ENCODE results near the gene FBLN5. TPM values are rescaled to one million over a fixed set of nuclear protein-coding genes. Genes with fewer than 3 reads are reported as not detected.

Gene FBLN5
- total RNA-seq, 1 donor from 2014 or later = 7.7 TPM

DNA sequence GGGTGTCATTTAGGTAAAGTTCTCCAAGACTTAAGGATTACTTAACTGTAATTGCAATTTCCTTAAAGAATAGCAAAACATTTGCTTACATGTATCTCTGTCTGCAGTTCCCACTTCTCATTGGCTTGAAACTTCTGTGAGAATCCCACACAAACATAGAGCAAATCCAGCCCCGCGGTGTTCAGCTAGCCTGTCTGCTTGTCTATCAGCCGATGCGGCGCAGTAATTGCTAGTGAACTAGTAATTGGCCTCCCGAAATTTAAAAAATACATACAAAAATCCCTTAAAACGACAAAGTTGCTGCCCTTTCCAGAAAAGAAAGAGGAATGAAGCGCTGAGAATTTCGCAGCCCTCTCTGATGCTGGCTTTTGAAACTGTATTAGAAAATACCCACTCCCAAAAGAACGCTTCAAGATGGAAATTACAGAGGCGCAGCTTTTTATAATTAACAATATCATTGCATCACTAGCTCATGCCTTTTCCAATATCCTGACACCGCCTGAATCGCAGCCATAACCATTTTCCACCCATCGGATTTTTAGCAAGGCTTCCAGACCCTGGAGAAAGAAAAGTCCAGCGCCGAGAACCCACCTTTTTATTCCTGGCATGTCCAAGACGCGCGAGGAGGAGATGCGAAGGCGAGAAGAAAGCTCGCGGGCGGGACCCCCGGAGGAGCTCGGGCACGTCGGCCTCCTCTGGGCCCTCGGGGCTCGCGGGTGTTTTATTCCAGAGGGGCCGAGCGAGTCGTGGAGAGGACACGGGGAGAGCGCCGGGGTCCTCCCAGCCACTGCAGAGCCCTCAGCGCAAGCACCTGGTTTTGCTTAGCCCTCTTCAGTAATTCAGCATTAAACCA, 646 bp downstream of the FBLN5 start:
- ATAC-seq (no peak), DNase-seq (ENCODE audit: low spot score) (no peak)

DNA sequence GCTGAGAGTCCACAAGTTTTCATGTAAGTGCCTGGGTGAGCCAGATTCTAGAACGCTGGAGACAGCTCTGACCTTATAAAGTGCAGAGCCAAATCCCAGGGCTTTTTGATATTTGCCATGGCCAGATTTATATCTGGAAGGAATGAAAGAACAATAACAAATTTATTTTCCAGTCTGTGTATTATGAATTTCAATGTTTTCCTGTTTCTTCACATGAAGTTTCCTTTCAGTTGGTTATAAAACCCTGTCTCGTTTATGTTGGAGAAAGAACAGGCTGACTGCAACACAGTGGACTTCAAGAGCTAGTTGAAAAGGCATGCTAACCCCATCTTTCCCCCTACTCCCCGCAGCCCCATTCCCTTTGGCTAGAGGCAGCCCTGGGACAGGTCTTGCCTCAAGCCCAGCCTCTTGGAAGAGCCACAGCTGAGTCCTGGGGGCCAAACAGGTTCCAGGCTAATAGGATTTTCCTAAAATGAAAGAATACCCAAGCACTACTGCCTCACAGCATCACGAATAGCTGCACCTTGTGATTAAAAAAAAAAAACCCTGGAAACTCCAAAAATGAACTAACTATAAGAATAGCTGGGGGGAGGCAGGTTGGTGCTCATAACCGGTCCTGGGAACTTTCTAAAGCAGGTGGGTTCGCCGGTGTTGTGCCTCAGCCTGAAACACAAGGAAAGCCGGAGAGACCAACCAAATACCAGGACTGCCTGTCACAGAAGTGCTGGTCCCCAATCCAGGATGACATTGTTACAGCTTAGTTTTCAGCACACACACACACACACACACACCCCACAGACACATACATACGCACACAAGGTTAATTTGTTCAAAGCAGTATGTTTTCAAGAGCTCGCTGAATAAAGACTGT, 1.5 kb downstream of the FBLN5 start:
- no peak for ATAC-seq
- DNase-seq (ENCODE audit: low spot score) = no peak

DNA sequence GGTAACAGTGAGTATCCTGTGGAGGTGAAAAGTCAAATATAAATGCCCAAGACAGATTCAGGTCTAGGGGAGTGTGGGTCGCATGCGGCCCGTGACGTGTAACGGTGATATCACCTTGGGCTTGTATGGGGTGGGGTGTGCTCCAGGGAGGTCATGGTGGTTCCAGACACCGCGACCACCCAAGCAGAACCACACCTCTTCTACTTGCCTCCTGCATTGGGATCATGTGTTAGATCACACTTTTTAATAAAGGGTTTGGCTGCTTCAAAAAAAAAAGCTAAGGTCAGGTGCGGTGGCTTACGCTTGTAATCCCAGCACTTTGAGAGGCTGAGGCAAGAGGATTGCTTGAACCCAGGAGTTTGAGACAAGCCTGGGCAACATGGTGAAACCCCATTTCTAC, 4.5 kb downstream of the FBLN5 start:
- DNase-seq (ENCODE audit: low spot score) = no peak
- no peak for ATAC-seq

DNA sequence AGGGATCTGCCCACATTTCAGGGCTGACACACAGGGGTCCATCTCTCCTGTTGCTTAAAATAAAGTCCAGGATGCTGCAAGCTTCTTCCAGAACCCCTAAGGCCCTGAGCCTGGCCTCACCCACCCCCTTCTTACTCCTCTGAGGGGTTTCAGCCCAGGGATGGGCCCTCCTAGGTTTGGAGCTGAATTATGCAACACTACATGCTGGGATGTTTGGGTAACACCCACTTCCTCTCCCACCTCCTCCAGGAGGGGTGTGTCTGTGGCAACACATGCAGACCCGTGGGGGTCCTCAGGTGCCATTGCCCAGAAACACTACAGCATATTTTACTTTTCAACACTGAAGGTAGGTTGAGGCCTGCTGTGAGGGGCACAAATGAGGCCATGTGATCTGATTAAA, 5.4 kb downstream of the FBLN5 start:
- no peak for DNase-seq (ENCODE audit: low spot score)

DNA sequence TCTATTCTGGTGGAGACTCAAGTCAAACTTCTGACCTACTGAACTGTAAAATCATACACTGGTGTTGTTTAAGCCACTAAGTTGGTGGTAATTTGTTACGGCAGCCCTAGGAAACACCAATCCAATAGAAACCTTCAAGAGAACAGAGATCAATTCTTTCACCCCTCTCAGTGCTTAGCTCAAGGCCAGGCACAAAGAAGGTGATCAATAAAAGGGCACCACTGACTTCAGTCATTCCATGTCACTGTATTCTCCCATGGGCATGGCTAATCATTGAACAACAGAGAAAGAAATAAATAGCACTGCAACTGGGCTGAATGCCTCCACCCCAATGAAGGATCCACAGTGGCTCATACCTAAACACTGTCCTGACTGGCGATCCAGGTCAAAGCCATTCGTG, 7.3 kb downstream of the FBLN5 start:
- DNase-seq (ENCODE audit: low spot score) (no peak), ATAC-seq (no peak)

More for the DNA sequence above, 5.4 kb downstream of the FBLN5 start:
- no peak for ATAC-seq

DNA sequence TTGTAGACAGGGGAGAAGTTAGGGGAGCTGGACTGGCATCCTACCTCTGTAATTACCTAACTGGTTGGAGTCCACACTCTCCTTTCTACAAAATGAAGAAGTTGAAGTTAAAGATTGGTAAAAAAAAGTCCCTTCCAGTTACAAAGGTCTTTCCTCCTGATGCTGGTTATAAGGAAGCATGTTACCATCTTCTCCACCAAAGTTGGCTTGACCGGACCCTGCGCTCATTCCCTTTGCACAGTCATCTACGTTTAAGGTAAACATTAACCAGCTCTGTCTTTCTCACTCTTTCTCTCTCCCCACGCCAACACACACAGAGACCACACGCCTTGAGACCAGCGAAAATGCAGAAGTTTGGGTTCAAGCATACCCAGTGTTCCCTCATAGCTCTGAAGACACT, 11.9 kb downstream of the FBLN5 start:
- no peak for ATAC-seq

DNA sequence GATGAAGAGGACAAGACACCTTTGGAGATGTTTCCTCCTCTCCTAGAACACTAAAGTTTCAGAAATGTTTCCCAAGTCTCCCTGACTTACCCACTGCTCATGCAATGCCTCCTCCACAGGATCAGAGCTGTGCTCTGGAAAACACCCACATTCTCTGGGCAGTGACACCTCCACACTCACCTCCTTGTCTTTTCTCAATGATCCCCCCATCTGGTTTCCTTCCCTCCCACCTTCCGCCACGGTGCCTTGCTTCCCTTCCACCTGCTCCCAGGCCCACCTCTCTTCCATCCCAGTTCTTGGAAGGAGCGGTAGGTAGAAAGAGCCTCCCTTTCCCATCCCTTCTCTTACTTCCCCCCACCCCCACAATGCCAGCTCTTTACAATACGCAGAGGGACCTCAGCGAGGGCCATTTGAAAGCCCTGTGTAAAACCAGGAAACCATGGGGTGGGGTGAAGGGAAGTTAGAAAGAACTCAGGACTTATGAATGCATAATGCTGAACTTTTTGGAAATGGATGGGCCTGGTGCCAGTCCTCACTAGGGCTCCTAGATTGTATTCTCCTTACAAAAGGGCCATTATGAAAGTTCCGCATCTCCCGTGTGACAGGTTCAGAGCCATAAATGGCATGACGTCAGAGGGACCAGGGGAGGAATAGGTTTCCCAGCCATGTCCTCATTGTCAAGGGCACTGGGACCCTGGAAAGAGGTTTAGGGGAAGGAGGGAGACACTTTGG, 12.8 kb downstream of the FBLN5 start:
- ATAC-seq (no peak), DNase-seq (ENCODE audit: low spot score) (no peak)

More for the DNA sequence above, 11.9 kb downstream of the FBLN5 start:
- no peak for DNase-seq (ENCODE audit: low spot score)

DNA sequence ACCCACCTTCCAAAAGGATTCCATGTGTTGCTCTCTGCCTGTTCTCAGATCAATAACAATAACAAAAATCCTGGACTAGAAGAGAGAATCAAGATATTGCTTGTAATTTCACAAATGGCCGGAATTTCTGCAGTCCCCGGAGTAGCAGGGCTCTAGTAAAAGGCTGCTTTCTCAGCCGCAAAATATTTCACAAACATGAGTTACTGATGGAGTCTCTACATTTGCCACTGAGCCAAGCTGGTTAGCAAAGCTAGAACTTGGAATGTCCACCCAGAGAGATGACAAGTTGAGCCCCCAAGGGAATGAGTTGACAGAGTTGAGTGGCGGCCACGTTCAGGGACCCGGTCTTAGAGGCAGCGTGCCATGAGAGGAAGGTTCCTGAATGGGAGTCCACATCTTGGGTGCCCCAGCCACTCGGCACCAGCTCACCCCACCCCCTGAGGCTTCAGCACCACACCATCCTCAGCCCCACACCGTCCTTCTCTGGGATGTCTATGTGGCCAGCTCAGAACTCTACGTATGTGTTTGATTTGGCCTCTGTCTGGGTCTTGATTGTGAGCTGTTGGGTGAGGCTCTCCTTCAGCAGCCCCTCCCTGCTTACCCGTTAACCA, 15.9 kb downstream of the FBLN5 start:
- DNase-seq (ENCODE audit: low spot score) (no peak), ATAC-seq (no peak)

DNA sequence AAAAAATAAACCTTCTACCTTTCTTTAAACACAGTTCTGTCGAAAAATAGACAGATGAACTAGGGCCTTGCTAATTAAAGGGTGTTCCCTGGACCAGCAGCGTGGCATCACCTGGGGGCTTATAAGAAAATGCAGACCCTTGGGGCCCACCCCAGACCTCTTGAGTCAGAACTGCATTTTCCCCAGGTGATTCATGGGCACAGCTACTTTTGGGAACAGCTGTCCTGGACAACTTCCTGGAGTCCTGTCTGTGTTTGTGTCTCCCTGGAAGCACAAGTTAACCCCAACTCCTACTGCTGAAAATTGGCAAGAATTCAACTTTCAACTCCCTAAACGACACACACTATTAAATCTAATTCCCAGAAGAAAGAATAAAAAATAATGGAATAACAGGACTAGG, 17.8 kb downstream of the FBLN5 start:
- DNase-seq (ENCODE audit: low spot score) = no peak

DNA sequence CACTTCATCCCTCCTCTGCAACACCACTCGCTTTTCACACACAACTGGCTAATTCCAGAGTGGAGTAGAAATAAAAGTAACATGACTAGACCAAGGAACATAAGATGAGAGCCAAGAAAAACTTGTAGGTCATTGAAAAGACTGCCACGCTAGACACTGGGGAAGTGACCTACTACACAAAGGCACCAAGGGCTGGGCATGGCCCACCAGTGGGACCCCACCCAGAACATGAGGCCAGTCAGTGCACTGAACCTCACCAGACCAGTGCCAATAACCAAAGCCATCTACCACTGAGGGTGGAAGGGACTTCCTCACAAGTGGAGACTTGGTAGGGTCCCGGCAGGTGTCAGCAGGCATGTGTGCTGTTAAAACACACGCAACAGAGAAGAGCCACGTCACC, 19.7 kb downstream of the FBLN5 start:
- no peak for ATAC-seq

More for the DNA sequence above, 17.8 kb downstream of the FBLN5 start:
- no peak for ATAC-seq

DNA sequence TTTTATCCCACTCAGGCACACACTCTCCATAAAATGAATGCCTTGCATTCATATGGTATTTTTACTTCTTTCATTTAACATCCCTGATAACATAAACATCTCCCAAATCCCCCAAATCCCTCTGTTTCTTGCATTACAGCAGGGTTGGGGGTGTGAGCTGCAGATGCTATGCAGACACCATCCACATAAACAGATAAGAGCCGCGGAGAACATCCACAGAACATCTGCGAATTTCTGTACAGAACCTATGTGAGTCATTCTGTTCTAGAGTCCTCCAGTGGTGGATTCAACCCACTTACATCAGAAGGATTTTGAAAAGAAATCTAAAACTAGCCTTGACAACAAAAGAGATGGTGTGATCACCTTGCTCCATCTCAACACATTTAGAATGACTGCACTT, 20.3 kb downstream of the FBLN5 start:
- ATAC-seq = no peak

More for the DNA sequence above, 19.7 kb downstream of the FBLN5 start:
- no peak for DNase-seq (ENCODE audit: low spot score)

DNA sequence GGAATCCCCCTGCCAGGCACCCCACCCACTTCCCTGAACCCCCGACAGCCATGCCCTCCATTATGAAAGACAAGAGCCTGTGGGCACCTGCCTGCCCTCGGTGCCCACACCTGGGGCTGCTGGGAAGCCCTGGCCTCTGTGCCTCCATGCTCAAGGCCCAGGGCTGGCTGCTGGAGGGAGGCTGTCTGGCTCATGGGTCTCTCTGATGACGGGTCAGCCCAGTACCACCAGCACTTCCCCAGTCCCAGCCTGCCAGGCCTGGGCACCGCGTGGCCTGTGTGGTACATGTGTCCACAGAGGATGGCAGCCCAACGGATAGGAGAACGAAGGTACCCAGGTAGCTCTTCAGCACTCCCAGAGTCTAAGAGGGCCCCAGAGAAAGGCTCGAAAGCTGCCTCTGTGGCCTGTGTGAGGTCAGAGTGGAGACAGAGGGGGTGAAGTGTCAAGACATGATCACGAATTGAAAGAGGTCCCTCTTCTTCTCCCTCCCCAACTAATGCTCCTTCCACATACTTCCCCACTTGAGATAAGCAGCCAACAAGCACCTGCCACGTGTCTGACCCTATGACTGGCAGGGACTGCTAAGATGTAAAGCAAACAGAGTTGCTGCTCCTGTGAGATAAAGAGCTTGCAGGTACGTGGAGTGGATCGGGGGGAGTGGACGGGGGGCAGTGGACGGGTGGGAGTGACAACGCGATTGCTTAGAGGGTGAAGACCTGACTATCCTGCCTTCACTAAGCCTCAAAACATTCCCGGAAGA, 21.2 kb downstream of the FBLN5 start:
- no peak for ATAC-seq
- no peak for DNase-seq (ENCODE audit: low spot score)

More for the DNA sequence above, 20.3 kb downstream of the FBLN5 start:
- DNase-seq (ENCODE audit: low spot score) = no peak

DNA sequence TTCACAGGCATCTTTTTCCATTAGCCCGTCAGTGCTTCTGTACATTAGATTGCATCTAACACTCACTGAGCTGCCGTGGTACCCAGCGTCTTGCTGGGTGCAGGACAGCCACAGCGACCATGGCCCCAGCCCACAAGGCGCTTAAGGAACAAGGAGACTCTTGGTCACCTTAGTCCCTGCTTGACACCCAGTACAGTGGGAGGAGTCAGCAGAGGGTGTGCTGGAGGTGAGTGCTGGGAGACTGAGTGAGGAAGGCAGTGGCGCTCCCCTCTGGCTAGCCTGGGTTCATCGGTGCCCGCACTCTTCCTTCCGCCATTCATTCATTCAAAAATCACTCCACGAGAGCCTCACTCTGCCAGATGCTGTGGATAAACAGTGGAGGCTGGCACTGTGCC, 21.8 kb downstream of the FBLN5 start:
- DNase-seq (ENCODE audit: low spot score) (no peak), ATAC-seq (no peak)

DNA sequence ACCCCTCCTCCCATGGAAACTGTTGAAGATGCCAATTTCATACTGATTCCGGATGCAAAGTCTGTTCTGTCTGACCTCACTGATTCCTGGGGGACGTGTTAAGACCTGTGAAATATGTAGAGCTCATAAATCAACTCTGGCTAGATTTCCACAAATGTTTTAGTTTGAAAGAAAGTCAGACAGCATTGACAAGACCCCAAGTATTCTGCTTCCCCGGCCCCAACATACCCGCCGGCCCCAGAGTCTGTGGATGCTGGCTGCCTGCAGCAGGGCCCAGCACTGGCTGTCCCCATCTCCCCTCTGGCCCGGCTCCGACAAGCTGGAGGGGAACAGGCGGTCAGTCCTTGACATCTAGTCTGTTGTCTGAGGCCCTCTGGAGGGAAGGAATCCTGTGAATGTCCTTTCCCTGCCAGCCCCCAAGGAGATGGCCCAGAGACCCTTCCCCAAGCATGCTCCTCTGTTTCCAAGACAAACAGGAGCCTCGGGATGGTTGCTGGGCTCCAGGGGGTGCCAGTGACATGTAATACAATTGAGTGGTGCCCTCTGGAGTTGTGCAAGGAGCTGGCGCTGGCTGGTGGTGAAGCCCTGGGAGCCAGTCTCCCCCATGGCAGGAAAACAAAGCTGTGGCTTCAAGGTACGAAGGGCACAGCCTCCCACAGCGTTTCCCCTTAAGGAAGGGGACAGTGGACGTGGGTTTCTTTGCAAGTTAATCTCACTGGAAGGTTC, 22.3 kb downstream of the FBLN5 start:
- DNase-seq (ENCODE audit: low spot score) (no peak), ATAC-seq (peak; percentile 19)

DNA sequence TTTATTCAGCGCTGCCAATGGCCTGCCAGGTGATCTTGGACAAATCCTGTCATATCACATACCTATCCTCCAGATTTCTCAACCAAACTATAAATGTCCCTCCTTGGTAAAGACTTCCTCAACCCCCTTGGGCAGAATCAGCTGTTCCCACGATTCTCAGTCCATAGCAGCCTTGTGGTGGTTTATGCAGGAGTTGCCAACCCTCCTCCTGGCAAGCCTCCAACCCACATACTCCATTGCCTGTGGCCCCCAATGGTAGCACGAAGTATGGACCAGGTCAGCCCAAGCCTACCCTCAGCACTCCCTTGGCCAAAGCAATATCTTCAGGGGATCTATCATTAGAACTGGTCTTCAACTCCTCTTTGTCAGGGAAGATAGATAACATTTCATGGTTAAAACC, 27.0 kb downstream of the FBLN5 start:
- ATAC-seq (no peak), DNase-seq (ENCODE audit: low spot score) (no peak)

DNA sequence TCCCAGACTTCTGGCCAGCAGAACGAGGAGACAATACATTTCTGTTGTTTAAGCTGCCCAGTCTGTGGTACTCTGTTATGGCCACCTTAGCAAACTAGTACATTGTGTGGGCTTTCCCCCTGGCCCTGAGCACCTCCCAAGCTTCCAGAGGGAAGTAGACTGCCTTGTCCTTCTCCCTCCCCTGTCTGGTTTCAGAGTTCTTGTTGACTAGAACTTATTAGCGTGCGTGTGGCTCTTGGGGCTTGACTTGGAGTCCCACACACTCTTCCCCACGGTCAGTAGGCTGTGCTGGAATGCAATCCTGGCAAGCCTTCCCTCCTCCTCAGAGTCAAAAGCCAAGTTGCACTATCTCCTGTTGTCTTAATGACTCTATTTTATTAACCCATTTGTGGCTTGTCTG, 27.7 kb downstream of the FBLN5 start:
- ATAC-seq = no peak
- no peak for DNase-seq (ENCODE audit: low spot score)

DNA sequence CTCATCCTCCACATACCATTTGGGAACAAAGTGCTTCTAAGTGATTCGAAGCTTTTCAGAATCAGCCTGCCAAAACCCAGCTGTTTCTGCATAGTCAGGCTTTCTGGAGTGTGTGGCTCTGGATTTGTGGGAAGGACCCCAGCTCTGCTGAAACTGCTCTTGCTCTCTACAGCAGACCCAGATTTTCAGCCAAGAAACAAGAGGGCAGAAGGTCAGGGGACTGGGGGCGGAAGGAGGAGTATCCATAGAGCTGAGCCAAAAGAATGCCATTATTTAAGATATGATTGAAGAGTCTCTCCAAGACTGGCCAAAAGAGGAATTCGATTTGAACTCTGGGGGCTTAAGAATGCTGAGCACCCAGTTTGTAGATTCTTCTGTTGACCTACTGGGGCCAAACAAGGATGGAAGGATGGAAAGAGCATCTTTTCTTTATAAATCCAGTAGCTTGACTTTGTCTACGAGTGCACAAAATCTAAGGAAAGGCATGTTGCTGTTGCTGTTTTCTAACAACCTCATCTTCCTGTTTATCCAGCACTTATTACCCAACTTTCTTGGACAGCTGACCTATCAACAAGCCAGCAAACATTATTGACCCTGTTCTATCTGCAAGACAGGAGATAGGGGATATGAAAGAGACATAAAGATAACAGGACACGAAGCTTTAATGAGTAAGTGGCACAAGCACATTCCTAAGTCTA, 29.2 kb downstream of the FBLN5 start:
- DNase-seq (ENCODE audit: low spot score) (no peak), ATAC-seq (peak; percentile 60)

DNA sequence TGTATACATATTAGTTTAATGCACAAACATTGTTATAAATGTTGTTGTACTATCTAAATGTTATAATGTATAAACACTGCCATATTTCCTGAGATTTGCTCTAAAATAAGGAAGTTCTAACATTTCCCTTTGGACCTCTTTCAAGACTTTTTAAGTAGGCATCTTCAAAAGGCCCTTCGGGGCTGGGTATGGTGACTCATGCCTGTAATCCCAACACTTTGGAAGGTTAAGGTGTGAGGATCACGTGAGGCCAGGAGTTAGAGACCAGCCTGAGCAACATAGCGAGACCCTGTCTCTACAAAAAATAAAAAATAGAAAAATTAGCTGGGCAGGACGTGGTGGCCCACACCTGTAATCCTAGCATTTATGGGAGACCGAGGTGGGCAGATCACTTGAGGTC, 35.5 kb downstream of the FBLN5 start:
- DNase-seq (ENCODE audit: low spot score) (no peak), ATAC-seq (no peak)
